WTC11 (cell line): Measurements from ENCODE around the gene ACVR1. TPM values are rescaled to one million over a fixed set of nuclear protein-coding genes. Genes with fewer than 3 reads are reported as not detected.

Source experiments
- ATAC-seq: fragments of 200-7000 bp; cut with Tn5 transposase; 2 replicates; pipeline ENCODE4 v1.10.0; 2021; ENCODE audit warnings: mild to moderate bottlenecking, moderate library complexity
- CTCF ChIA-PET: fragments of 300-600 bp; sonication (Branson Sonifier 250); formaldehyde crosslinking; loops from one replicate; lab custom pipeline; 2021; ENCODE audit warnings: antibody characterized with exemption; lab: Charles Lee
- POLR2A ChIA-PET: fragments of 350-600 bp; sonication (Branson Sonifier 250); formaldehyde crosslinking; loops from one replicate; lab custom pipeline; 2021; ENCODE audit warnings: antibody characterized with exemption; lab: Charles Lee
- DNase-seq: peaks from one replicate; pipeline ENCODE4 v3.0.0; 2021; ENCODE audit warnings: low spot score
- H3K27ac Mint-ChIP-seq: 2 replicates; pipeline ENCODE4 v1.8.0; 2021; ENCODE audit warnings: mixed read lengths
- H3K27me3 Mint-ChIP-seq: 2 replicates; pipeline ENCODE4 v1.8.0; 2021; ENCODE audit warnings: low read depth, mild to moderate bottlenecking, moderate library complexity, mixed read lengths
- H3K36me3 Mint-ChIP-seq: 2 replicates; pipeline ENCODE4 v1.8.0; 2021; ENCODE audit warnings: mixed read lengths
- H3K4me1 Mint-ChIP-seq: 2 replicates; pipeline ENCODE4 v1.8.0; 2022; ENCODE audit warnings: mixed read lengths
- H3K4me3 Mint-ChIP-seq: 2 replicates; pipeline ENCODE4 v1.8.0; 2021; ENCODE audit warnings: mild to moderate bottlenecking, moderate library complexity, mixed read lengths
- H3K9me3 Mint-ChIP-seq: 2 replicates; pipeline ENCODE4 v1.8.0; 2021; ENCODE audit warnings: mixed read lengths
- CREB1 ChIP-seq: sonication (generic); formaldehyde crosslinking; IDR thresholded peaks from 2 replicates; pipeline ENCODE4 v1.8.0; 2023; ENCODE audit warnings: mild to moderate bottlenecking, missing genetic modification reagents
- ETV6 ChIP-seq: sonication (generic); formaldehyde crosslinking; IDR thresholded peaks from 2 replicates; pipeline ENCODE4 v1.8.1; 2022; ENCODE audit warnings: mild to moderate bottlenecking, missing genetic modification reagents
- GRHL2 ChIP-seq: fragments of 250-450 bp; sonication (Bioruptor Pico); IDR thresholded peaks from 2 replicates; pipeline ENCODE4 v1.8.0; 2022; ENCODE audit warnings: mild to moderate bottlenecking, moderate library complexity; ENCODE audit not compliant: insufficient replicate concordance, severe bottlenecking
- GTF2I ChIP-seq: fragments of 250-450 bp; sonication (Bioruptor Pico); conservative IDR thresholded peaks from 2 replicates; pipeline ENCODE4 v1.4.0; 2021; ENCODE audit warnings: mild to moderate bottlenecking
- MXD4 ChIP-seq: fragments of 250-450 bp; sonication (Bioruptor Pico); IDR thresholded peaks from 2 replicates; pipeline ENCODE4 v1.8.0; 2021; ENCODE audit warnings: mild to moderate bottlenecking, moderate library complexity, borderline replicate concordance
- NFYB ChIP-seq: sonication (generic); formaldehyde crosslinking; conservative IDR thresholded peaks from 2 replicates; pipeline ENCODE4 v1.8.0; 2022; ENCODE audit warnings: low read depth, missing genetic modification reagents
- NR2C2 ChIP-seq: sonication (generic); formaldehyde crosslinking; IDR thresholded peaks from 2 replicates; pipeline ENCODE4 v1.8.0; 2022; ENCODE audit warnings: mild to moderate bottlenecking, missing genetic modification reagents
- OVOL2 ChIP-seq: fragments of 250-450 bp; sonication (Bioruptor Pico); IDR thresholded peaks from 2 replicates; pipeline ENCODE4 v1.9.0; 2021; ENCODE audit warnings: mild to moderate bottlenecking, borderline replicate concordance
- RELA ChIP-seq: sonication (generic); formaldehyde crosslinking; IDR thresholded peaks from 2 replicates; pipeline ENCODE4 v1.8.1; 2022; ENCODE audit warnings: missing genetic modification reagents, mild to moderate bottlenecking, borderline replicate concordance
- SMAD3 ChIP-seq: sonication (generic); formaldehyde crosslinking; IDR thresholded peaks from 2 replicates; pipeline ENCODE4 v1.8.0; 2022; ENCODE audit warnings: missing genetic modification reagents, mild to moderate bottlenecking, borderline replicate concordance
- SP1 ChIP-seq: sonication (generic); formaldehyde crosslinking; conservative IDR thresholded peaks from 2 replicates; pipeline ENCODE4 v1.8.1; 2022; ENCODE audit warnings: missing genetic modification reagents
- TP53 ChIP-seq: sonication (generic); formaldehyde crosslinking; IDR thresholded peaks from 2 replicates; pipeline ENCODE4 v1.8.1; 2023; ENCODE audit warnings: mild to moderate bottlenecking, missing genetic modification reagents
- ZBTB21 ChIP-seq: sonication (generic); formaldehyde crosslinking; IDR thresholded peaks from 2 replicates; pipeline ENCODE4 v1.8.1; 2023; ENCODE audit warnings: mild to moderate bottlenecking, missing genetic modification reagents, borderline replicate concordance
- total RNA-seq: library from RNA; stranded (reverse); gene quantifications from 3 replicates; pipeline ENCODE4 v1.2.3, GENCODE V29; 2021
- TF ChIP-seq, protein P1 (sequence below): fragments of 250-450 bp; sonication (Bioruptor Pico); IDR thresholded peaks from 2 replicates; pipeline ENCODE4 v1.9.0; 2021; ENCODE audit warnings: mild to moderate bottlenecking, borderline replicate concordance
- TF ChIP-seq, protein P2 (sequence below): sonication (generic); formaldehyde crosslinking; IDR thresholded peaks from 2 replicates; pipeline ENCODE4 v1.8.1; 2022; ENCODE audit warnings: low read depth, mild to moderate bottlenecking, moderate library complexity, missing genetic modification reagents, borderline replicate concordance
- TF ChIP-seq, protein P3 (sequence below): sonication (generic); formaldehyde crosslinking; IDR thresholded peaks from 2 replicates; pipeline ENCODE4 v1.8.0; 2022; ENCODE audit warnings: mild to moderate bottlenecking, missing genetic modification reagents
- TF ChIP-seq, protein P4 (sequence below): sonication (generic); formaldehyde crosslinking; IDR thresholded peaks from 2 replicates; pipeline ENCODE4 v1.8.1; 2022; ENCODE audit warnings: mild to moderate bottlenecking, moderate library complexity, missing genetic modification reagents
- TF ChIP-seq, protein P5 (sequence below): sonication (generic); formaldehyde crosslinking; IDR thresholded peaks from 2 replicates; pipeline ENCODE4 v1.8.0; 2023; ENCODE audit warnings: mild to moderate bottlenecking, missing genetic modification reagents
- TF ChIP-seq, protein P6 (sequence below): sonication (generic); formaldehyde crosslinking; IDR thresholded peaks from 2 replicates; pipeline ENCODE4 v1.8.1; 2022; ENCODE audit warnings: missing genetic modification reagents, borderline replicate concordance

ACVR1 gene
- total RNA-seq, 1 experiment from 2014 or later, result 19.2 TPM

DNA sequence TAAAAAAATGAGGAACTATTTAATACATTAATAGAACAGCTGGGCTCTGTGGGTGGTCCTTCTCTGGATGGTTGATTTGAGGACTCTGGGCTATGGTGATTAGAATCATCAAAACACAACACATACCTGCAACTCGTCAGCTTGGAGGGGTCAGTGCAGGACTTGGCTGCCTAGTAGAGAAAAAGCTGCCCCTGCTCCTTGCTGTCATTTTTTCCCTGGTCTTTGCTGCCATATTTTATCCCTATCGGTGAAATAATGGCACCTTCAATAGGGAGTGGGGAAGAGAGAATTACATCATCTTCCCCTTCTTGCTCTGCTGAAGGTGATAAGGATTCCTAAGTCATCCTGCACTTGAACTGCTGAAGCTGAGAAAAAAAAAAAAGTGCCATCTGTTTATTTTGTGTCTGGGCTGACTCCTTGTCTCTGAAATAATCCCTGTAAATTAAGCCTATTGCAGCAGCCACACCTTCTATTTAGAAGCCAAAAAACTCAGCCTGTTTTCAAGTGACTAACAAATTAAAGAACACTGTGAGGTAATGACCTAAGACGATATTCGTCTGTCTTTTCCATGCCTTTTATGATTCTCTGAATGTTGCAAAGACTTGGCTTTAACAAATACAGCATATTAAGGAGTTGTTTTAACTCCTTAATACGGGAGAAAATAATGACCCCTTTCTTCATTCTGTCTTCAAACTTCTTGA, 89.3 kb downstream of the ACVR1 start:
- Mint-ChIP-seq H3K4me3 (no peak overlapping the region), H3K4me1 (peaks cover 55% of the 10 kb centered on the region), H3K36me3 (no peaks in the 10 kb centered on the region), H3K27me3 (no peaks in the 10 kb centered on the region), H3K27ac (peak overlapping the region; percentile 48; the same call in 1 of the 2 replicates), H3K9me3 (no peaks in the 10 kb centered on the region)
- TF ChIP-seq, protein P1, sequence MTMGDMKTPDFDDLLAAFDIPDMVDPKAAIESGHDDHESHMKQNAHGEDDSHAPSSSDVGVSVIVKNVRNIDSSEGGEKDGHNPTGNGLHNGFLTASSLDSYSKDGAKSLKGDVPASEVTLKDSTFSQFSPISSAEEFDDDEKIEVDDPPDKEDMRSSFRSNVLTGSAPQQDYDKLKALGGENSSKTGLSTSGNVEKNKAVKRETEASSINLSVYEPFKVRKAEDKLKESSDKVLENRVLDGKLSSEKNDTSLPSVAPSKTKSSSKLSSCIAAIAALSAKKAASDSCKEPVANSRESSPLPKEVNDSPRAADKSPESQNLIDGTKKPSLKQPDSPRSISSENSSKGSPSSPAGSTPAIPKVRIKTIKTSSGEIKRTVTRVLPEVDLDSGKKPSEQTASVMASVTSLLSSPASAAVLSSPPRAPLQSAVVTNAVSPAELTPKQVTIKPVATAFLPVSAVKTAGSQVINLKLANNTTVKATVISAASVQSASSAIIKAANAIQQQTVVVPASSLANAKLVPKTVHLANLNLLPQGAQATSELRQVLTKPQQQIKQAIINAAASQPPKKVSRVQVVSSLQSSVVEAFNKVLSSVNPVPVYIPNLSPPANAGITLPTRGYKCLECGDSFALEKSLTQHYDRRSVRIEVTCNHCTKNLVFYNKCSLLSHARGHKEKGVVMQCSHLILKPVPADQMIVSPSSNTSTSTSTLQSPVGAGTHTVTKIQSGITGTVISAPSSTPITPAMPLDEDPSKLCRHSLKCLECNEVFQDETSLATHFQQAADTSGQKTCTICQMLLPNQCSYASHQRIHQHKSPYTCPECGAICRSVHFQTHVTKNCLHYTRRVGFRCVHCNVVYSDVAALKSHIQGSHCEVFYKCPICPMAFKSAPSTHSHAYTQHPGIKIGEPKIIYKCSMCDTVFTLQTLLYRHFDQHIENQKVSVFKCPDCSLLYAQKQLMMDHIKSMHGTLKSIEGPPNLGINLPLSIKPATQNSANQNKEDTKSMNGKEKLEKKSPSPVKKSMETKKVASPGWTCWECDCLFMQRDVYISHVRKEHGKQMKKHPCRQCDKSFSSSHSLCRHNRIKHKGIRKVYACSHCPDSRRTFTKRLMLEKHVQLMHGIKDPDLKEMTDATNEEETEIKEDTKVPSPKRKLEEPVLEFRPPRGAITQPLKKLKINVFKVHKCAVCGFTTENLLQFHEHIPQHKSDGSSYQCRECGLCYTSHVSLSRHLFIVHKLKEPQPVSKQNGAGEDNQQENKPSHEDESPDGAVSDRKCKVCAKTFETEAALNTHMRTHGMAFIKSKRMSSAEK, result no peak
- TF ChIP-seq MXD4 (CRISPR knock-in tag) (no peak), ZBTB21 (no peak), OVOL2 (CRISPR knock-in tag) (no peak), SP1 (CRISPR knock-in tag) (no peak), TP53 (no peak), RELA (CRISPR knock-in tag) (no peak), SMAD3 (CRISPR knock-in tag) (no peak), GTF2I (CRISPR knock-in tag) (no peak)
- TF ChIP-seq, protein P2, sequence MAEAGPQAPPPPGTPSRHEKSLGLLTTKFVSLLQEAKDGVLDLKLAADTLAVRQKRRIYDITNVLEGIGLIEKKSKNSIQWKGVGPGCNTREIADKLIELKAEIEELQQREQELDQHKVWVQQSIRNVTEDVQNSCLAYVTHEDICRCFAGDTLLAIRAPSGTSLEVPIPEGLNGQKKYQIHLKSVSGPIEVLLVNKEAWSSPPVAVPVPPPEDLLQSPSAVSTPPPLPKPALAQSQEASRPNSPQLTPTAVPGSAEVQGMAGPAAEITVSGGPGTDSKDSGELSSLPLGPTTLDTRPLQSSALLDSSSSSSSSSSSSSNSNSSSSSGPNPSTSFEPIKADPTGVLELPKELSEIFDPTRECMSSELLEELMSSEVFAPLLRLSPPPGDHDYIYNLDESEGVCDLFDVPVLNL, result no peak
- TF ChIP-seq, protein P3, sequence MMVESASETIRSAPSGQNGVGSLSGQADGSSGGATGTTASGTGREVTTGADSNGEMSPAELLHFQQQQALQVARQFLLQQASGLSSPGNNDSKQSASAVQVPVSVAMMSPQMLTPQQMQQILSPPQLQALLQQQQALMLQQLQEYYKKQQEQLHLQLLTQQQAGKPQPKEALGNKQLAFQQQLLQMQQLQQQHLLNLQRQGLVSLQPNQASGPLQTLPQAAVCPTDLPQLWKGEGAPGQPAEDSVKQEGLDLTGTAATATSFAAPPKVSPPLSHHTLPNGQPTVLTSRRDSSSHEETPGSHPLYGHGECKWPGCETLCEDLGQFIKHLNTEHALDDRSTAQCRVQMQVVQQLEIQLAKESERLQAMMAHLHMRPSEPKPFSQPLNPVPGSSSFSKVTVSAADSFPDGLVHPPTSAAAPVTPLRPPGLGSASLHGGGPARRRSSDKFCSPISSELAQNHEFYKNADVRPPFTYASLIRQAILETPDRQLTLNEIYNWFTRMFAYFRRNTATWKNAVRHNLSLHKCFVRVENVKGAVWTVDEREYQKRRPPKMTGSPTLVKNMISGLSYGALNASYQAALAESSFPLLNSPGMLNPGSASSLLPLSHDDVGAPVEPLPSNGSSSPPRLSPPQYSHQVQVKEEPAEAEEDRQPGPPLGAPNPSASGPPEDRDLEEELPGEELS (CRISPR knock-in tag), result no peak
- DNase-seq (no peak), ATAC-seq (no peak)
- ChIA-PET CTCF (interaction anchor here (0.8 to 1.9 kb wide), 3 partner anchors 90 to 158 kb away, joined by 5 to 9 read pairs (median 6); partner anchors contain the start of genes ACVR1 and ACVR1C), POLR2A (interaction anchor here (0.6 to 0.7 kb wide), 2 partner anchors 9 to 188 kb away, joined by 3 read pairs; no protein-coding TSS in a partner anchor)

DNA sequence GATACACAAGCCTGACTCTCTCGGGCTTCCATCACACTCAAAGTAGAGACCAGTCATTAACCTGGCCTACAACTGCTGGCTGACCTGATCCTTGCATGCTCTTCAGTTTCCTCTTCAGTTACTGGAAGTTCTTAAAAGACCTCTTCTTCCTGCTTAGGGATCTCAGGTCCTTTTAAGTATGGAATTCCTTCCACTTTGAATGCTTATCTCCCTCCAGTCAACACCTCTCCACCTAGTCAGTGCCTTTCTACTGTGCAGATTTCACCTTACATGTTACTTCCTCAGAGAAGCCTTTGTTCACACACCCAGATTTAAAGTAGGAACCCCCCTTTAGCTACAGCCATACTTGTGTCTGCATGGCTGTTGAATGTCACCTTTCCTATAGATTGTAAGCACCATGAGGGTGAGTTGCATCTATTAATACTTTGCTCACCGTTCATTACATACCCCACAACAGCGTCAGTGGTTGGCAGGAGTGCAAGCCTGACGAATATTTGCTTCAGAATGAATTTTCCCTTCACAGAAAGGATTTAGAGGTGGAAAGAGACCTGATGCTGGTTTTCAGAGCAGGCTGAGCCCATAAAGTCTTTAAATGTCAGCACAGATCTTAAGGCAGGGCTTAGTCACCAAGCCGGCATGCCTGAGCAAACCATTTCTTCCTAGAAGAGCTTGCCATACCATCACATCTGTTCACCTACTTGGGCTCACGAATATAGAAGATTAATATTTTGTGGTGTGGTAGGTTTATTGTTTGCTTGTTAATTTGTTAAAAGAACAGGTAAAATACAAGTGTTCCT, 90.1 kb downstream of the ACVR1 start:
- peak overlapping the region; percentile 1; the same call in 1 of the 2 replicates for H3K27ac Mint-ChIP-seq
- ChIA-PET POLR2A (interaction anchor here (0.6 to 0.7 kb wide), 2 partner anchors 10 to 189 kb away, joined by 3 read pairs; no protein-coding TSS in a partner anchor), CTCF (interaction anchor here (1.2 to 1.9 kb wide), 3 partner anchors 90 to 238 kb away, joined by 3 to 9 read pairs (median 6); partner anchors contain the start of genes ACVR1 and ACVR1C)
- H3K9me3 Mint-ChIP-seq, result no peaks in the 10 kb centered on the region
- no peak for DNase-seq
- no peaks in the 10 kb centered on the region for H3K36me3 Mint-ChIP-seq
- H3K27me3 Mint-ChIP-seq, result no peaks in the 10 kb centered on the region
- H3K4me3 Mint-ChIP-seq, result no peak overlapping the region
- ATAC-seq, result no peak
- peaks cover 57% of the 10 kb centered on the region for H3K4me1 Mint-ChIP-seq
- TF ChIP-seq NFYB (no peak), GRHL2 (CRISPR knock-in tag) (no peak), CREB1 (CRISPR knock-in tag) (no peak), NR2C2 (CRISPR knock-in tag) (no peak), ETV6 (CRISPR knock-in tag) (no peak)
- TF ChIP-seq, protein P4, sequence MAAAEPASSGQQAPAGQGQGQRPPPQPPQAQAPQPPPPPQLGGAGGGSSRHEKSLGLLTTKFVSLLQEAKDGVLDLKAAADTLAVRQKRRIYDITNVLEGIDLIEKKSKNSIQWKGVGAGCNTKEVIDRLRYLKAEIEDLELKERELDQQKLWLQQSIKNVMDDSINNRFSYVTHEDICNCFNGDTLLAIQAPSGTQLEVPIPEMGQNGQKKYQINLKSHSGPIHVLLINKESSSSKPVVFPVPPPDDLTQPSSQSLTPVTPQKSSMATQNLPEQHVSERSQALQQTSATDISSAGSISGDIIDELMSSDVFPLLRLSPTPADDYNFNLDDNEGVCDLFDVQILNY (CRISPR knock-in tag), result no peak
- TF ChIP-seq, protein P5, sequence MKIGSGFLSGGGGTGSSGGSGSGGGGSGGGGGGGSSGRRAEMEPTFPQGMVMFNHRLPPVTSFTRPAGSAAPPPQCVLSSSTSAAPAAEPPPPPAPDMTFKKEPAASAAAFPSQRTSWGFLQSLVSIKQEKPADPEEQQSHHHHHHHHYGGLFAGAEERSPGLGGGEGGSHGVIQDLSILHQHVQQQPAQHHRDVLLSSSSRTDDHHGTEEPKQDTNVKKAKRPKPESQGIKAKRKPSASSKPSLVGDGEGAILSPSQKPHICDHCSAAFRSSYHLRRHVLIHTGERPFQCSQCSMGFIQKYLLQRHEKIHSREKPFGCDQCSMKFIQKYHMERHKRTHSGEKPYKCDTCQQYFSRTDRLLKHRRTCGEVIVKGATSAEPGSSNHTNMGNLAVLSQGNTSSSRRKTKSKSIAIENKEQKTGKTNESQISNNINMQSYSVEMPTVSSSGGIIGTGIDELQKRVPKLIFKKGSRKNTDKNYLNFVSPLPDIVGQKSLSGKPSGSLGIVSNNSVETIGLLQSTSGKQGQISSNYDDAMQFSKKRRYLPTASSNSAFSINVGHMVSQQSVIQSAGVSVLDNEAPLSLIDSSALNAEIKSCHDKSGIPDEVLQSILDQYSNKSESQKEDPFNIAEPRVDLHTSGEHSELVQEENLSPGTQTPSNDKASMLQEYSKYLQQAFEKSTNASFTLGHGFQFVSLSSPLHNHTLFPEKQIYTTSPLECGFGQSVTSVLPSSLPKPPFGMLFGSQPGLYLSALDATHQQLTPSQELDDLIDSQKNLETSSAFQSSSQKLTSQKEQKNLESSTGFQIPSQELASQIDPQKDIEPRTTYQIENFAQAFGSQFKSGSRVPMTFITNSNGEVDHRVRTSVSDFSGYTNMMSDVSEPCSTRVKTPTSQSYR (CRISPR knock-in tag), result no peak
- TF ChIP-seq, protein P6, sequence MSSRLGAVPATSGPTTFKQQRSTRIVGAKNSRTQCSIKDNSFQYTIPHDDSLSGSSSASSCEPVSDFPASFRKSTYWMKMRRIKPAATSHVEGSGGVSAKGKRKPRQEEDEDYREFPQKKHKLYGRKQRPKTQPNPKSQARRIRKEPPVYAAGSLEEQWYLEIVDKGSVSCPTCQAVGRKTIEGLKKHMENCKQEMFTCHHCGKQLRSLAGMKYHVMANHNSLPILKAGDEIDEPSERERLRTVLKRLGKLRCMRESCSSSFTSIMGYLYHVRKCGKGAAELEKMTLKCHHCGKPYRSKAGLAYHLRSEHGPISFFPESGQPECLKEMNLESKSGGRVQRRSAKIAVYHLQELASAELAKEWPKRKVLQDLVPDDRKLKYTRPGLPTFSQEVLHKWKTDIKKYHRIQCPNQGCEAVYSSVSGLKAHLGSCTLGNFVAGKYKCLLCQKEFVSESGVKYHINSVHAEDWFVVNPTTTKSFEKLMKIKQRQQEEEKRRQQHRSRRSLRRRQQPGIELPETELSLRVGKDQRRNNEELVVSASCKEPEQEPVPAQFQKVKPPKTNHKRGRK (CRISPR knock-in tag), result no peak
